SH-SY5Y (cell line): ENCODE data around the gene MIOX.

ENCODE experiments used
- GATA2 ChIP-seq: IDR thresholded peaks from 2 replicates; pipeline ENCODE4 v1.6.1; 2011; ENCODE audit warnings: mild to moderate bottlenecking, low read depth, low read length
- GATA3 ChIP-seq: IDR thresholded peaks from 2 replicates; pipeline ENCODE4 v1.6.1; 2011; ENCODE audit warnings: low read depth, mild to moderate bottlenecking, low read length, moderate library complexity

DNA sequence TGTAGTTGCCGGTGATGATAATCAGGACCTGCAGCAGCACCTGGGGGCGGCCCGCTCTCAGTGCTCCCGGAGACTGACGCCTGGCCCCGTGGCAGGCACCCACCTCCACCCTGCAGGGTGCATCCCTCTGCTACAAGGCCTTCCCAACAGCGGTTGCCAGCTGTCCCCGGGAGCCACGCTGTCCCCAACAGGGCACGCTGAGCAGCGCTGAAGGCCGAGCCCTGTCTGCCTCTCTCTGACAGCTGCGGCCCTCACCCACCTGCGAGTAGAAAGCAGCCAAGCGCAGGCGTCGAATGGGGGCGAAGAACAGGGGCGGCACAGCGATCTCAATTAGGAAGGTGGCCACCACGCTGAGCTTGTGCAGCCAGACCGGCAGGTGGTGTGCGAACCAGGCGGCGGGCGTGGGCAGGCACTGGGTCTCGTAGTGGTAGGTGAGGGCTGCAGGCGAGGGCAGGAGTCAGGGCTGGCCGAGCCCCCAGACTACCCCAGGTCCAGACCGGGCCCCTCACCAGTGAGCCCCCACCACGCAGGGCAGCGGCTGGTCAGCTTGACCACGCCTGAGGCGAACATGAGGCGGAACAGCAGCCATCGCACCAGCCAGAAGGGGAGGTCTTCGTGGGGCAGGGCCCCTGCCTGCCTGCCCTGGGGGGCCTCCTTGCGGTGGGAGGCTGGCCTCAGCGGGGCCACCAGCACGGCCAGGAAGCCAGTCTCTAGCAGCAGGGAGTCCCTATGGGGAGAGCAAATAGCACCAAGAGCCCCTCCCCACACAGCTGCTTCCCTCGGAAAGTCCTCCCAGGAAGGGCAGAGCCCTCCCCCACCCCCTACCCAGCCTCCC is 19.3 kb downstream of the MIOX start:
- no peak for TF ChIP-seq GATA2
- TF ChIP-seq GATA3, result no peak
